Stimulated activated CD4-positive, alpha-beta T cell treated with anti-CD3 and anti-CD28 coated beads, Interleukin-2, amount 100 ng/mL, for 48 hours (primary cell): ENCODE results near the gene CROCC2.

Experiments
- DNase-seq, 2 donors: peaks; one replicate each; pipeline ENCODE4 v3.0.0-alpha.2; 2020

Gene CROCC2

DNA sequence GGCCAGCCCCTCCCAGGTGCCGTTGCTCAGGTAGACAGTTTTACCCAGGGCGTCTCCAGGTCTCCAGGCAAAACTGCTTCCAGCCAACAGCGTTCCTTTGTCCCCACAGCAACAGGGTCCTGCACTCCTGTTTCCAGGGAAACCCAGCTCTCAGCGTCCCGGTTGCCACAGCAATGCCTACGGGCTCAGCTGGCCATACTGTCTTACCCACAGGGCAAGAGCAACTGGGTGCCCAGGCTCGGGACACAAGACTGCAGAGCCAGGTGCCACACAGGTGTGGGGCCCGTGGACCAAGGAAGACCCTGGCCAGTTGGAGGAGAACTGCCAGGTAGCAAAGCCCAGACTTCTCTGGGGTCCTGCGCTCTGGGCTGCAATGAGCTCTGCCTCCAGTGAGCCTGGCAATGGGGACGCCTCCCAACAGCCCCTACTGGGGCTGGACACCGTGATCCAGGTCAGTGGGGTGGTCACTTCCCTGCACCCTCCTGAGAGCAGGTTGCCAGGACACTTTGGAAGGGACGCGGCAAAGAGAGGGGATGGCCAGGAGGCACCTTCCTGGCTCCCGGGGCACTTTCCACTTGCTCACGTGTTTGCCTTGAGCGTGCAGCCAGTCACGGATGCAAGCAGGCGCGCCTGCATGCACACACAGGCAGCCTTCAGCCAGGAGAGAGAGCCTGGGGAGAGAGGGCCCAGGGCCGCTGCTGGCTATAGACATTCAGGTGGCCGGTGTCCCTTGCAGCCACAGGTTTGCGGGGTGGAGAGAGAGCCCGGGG is at the start of gene CROCC2:
Gene CROCC2 (plus strand): TSS at position 196 of the 770 bp plus-strand sequence. CDS start 178 bp downstream, at position 374.
- no peak for DNase-seq

DNA sequence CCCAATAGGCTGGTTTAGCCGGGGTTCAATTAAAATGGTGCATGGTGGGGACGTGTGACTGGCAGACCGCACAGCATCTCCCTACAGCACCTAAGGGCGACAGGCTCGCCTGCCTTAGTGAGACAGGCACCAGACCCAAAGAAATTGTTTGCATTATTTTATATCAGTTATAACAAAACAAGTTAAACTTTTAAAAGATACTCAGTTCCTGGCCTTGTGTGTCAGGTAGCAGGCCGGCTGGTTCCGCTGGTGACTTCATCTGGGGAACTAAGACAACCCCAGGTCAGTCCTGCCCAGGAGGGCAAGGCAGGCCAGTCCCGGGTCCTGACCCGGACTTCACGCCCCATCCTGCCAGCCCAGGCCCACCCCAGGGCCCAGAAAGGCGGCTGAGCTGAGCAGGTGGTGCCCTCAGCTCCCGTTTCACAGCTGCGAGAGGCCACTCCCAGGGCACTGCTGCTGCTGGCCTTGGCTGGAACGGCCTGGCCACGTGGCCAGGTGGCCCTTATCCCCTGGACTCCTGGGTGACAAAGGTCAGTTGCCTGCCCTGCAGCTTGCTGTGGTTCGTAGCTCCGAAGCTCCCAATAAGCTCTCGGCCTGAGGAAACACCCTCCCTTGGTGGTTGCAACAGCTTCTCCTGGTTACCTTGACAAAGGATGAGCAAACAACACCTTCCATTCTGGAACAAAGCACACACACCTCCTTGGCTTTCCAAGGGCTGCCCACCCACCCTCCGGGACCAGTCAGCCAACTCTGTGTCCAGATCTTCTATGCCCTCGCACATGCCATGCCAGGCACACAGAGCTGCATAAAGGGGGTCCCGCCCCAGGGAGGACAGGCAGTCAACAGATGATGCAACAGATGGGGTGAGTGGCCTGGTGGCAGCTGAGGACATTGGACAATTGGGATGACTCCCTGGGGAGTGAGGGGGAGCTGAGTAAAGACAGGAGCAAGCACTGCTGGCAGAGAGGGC is 48.8 kb upstream of the CROCC2 start:
- no peak for DNase-seq

DNA sequence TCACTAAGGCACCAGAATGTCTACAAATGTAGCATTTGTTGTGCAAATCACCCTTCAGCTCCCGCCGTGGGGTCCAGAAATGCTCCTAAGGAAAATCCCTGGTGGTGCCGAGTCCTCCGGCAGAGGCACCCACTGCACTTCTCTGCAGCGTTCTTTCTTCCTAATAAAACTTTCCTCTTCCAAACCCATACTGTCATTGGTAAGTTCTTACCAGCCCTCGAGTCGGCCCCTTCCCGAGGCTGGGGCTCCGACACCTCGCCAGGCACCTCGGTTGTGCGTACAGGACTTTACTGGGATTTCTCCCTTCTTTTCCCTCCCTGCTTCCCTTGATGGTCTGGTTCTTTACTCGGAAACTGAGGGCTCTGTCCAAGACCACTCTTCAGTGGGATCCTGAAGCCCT is 47.8 kb upstream of the CROCC2 start:
- DNase-seq: no peak

DNA sequence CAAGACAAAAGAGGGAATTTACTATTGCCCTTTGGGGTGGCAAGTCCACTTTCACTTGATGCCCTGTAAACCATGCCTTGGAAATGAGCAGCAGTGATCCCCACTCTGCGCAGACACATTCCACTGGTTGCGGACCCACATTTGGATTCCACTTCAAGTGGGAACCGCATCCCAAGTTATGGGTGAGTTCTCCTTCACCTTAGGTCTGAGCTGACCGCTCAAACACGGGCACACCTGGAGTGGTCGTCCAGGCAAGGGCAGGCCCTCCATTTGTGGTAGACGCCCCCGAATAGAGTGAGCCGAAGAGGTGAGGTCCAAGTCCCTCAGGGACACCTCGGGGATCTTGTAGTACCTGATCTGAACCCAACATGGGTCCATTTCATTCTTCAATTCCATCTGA is 47.3 kb upstream of the CROCC2 start:
- DNase-seq: no peak

DNA sequence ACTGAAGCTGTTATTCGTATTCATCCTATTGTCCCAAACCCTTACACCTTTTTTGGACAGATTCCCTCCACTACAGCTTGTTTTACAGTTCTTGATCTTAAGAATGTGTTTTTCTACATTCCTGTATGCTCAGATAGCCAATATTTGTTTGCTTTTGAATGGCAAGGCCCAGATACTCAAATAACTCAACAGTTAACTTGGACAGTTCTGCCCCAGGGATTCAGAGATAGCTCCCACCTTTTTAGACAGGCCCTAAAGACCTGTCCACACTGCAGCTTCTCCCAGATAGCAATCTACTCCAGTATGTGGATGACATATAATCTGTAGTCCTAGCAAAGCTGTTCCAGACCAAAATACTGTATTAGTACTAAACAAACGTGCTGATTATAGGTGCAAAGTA is 44.6 kb upstream of the CROCC2 start:
- DNase-seq: no peak

DNA sequence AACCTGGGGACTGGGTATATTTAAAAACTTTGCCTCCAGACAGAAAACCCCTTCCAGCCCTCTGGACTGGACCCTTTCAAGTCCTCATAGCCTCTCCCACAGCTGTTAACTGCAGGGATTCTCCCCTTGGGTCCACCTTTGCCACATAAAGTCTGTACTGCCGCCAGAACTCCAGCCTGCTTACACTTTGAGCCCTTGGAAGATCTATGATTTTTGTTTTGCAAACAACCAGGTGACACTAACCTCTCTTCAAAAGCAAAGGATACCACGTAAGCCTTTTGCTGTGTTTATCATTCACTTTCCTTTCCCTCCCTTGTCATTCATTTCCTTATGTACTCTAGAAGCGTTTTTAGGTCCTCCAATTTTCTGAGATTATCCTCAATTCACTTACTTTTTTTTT is 41.7 kb upstream of the CROCC2 start:
- DNase-seq: no peak

DNA sequence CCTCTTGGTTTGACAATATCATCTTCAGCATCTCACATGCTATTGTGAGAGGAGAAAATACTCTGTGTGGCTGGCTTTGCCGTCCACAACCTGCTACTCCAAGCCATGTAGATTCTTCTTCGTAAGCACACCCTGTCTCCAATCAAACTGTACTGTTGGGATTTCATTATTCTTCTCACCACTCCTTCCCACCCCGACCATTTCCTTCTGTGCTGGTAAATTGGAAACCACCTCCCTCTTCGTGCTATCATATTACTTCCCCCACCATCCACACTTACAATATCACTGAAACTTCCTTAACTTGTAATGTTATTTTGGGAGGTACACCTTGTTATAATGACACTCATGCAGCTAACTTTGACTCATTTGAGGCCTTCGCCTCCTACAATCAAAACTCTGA is 40.7 kb upstream of the CROCC2 start:
- DNase-seq: no peak

DNA sequence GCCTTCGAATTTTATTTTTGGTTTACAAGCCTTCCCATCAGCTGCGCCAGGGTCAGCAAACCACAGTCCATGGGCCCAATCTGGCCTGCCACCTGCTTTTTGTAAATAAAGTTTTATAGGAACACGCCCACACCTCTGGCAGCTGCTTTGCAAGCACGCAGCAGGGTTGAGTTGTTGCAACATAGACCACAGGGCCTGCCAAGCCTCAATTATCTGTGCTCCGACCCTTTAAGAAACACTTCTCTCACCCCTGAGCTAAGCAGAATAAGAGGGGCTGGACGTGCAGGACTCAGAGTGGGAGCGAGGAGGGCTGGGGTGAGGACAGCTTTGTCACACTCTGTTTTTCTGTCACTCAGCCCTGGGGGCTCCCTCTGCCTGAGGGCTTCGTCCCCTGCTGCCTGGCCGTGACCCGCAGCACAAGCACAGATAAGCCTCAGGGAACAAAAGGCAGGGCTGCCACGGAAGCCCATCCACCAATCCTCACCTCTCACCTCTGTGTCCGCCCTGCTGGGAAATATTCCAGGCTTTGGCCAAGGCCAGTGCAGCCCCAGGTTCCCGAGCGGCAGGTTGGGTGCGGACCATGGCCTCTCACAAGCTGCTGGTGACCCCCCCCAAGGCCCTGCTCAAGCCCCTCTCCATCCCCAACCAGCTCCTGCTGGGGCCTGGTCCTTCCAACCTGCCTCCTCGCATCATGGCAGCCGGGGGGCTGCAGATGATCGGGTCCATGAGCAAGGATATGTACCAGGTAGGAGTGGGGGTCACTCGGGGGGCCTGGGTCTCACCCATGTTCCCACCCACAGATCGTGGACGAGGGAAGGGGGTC is 37.6 kb upstream of the CROCC2 start, which contains the start of gene AGXT:
Gene AGXT (plus strand): TSS at position 539 of the 823 bp plus-strand sequence. CDS start 42 bp downstream, at position 581.
- no peak for DNase-seq

DNA sequence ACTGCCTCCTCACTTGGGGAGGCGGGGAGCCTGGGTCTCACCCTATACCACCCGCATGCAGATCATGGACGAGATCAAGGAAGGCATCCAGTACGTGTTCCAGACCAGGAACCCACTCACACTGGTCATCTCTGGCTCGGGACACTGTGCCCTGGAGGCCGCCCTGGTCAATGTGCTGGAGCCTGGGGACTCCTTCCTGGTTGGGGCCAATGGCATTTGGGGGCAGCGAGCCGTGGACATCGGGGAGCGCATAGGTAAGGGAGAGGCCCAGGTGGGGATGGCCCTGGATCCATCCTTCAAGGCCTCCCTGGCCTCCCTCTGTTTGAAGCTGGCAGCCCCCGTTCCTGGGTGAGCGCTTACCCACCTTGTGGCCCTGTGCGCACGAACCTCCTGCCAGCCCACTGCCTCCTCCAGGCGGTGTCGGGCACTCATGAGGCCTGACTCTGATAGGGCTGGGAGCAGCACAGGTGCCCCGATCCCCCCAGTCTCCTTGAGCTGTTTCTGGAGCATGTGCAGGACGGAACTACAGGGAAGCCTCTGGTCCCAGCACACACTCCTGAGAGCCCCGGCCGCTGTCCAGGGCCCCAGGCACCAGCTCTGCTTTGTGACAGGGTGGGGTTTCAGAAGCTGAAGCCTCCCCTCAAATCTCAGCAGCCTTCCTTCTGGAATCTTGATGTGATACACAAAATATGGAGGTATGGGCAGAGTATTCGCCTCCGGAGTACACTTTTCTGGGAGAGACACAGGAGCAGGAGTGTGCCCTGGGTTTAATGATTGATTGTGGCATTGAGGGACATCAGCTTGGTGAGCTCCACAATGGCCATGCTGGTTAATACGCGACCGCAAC is 36.8 kb upstream of the CROCC2 start:
- DNase-seq: no peak

DNA sequence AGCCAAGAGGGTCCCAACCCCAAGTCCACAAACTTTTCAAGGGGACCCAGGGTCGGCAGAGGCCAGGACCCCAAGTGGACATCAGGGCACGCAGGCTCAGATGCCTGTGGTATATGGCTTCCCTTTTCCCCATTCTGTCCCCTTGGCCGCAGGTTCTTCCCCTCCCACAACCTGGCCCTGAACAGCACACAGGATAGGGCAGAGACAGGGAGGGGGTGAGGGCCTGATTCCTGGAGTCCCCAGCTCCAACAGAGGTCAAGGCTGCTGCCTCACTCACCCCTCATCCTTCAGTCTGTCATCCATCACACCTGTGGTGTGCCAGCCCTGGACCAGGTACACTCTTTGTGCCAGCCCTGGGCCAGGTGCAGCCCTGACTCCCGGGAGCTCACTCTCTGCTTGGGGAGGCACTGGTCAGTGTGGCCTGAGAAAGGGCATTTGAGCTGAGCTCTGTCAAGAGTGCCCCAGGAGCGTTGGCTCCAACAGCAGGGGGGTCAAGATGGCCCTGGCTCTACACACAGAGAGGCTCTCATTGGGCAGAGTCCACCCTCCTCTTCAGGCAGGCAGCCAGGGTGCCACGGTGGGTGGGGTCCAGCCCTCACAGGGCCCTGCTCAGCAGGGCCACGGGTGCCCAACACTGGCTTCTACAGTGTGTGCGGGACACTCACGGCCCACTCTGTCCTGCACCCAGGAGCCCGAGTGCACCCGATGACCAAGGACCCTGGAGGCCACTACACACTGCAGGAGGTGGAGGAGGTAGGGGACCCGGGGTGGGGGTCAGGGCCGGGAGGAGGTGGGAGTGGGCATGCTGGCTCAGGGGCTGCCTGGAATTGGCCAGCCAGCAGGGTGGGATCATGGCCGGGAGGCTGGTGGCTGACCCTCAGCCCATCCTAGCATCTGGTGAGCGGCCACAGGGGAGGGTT is 35.9 kb upstream of the CROCC2 start:
- DNase-seq: no peak

DNA sequence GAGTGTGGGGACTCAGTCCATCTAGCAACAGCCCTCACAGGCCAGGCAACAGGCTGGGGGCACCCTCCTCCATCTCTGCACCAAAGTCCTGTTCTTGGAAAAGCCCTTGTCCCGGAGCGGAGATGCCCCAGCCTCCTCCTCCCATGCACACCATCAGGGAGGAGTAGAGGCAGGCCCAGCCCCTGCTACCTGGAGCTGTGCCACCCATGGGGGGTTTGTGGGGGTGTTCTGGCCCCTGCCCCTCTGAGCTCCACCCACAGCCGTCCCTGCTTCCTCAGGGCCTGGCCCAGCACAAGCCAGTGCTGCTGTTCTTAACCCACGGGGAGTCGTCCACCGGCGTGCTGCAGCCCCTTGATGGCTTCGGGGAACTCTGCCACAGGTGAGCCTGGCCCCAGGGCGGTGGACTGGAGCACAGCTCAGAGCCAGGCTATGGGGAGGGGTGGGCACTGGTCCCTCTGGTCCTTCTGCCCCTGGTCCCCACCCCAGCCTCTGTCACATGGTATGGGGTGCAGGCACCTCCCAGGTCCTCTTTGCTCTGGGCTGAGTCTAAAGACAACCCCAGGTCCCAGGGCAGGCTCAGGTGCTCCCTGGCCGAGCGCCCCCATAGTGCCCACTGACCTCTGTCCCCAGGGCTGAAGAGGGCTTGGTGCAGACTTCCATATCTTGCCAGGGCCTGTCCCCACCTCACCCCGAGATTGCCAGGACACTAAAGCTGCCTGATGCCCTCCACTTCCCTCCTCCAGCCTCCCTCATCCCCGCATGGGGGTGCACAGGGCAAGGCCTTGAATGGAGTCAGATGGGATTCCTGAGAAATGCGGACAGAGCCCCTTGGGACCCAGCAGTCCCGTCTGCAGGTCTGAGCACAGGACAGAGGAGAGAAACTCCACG is 34.8 kb upstream of the CROCC2 start:
- DNase-seq: no peak

DNA sequence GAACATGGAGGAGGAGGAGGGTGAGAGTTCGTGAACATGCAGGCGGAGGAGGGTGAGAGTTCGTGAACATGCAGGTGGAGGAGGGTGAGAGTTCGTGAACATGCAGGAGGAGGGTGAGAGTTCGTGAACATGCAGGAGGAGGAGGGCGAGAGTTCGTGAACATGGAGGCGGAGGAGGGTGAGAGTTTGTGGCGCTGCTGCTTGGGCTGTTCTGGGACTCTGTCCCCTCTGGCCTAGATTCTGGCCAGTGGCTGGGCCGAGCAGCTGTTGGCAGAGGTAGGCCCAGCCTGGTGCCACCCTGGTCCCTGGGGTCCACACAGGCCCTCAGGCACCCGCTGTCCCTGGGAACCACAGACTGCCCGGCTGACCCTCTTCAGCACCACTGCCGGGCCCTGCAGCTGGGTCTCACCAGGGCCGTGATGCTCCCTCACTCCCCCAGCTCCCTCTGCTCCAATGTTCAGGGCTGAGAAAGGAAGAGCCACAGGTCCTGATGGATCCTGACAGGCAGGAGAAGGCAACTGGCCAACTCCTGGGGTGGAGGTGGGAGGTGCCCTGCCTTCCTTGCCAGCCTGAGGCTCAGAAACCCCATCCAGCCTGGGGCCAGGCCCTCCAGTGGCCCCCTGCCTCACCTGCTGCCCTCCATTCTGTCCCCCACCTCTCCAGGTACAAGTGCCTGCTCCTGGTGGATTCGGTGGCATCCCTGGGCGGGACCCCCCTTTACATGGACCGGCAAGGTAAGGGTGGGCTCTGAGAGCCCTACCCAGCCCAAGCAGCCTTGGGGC is 33.6 kb upstream of the CROCC2 start:
- no peak for DNase-seq

DNA sequence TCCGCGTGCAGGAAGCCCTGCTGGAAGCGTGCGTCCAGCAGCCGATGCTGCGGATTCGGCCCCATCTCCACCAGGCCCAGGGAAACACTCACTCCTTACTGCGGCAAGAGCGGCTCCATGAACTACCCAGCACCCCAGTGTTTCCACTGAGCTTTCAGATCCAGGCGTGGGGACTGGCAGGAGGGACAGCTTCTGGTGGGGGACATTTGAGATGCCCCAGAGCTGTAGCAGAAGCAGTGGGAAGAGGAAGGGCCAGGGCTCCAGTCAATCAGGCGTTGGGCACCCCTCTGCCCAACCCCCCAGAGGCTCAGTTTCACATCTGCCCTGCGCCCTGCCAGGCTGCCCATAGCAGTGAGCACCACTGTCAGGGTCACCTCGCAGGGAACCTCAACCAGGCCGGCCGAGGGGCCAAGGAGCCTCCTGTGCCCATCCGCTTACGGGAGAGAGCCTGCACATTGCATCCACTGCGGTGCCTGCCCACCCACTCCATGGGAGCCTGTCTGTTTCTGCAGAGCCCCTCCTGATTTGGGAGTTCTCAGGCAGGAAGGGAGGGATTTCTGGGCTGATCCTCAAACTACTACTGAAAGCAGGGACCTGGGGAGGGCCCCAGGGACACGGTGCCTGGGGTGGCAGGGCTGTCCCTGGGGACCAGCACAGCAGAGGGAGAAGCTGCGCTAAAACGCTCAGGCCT is 32.9 kb upstream of the CROCC2 start:
- DNase-seq: no peak

DNA sequence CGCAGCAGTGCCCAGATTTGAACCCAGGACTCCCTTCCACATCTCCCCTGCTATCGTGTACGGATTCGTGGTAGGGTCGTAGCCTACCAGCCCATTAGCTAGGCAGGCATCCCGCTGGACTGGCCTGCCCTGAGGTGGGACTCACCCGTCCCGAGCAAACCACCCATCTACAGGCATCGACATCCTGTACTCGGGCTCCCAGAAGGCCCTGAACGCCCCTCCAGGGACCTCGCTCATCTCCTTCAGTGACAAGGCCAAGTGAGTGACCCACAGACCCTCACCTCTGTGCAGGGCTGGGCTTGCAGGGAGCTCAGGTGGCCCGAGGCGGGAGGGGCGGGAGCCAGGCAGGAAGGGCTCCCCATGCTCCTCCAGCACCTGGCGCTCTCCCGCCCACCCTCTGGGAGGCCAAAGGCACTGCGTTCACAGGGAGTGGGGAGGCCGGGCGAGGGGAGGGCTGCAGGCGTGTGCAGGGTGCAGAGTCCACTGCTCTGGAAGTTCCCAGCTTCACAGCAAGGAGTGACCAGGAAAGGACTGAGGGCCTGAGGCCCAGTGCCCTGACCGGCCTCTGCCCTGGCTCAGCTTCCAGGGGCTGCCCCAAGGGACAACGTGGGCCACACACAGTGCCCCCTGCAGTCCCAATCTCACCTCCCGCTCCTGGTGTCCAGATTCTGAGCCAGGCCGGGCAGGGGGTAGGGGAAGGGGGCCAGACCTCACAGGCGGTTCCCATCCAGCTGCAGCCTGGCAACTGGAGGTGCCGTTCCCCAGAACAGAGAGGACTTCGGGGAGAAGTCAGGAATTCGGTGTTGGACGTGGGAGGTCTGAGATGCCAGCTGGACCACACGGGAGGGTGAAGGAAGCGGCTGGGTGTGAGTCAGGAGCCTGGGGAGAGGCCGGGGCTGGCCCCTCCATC is 32.1 kb upstream of the CROCC2 start:
- DNase-seq: no peak

DNA sequence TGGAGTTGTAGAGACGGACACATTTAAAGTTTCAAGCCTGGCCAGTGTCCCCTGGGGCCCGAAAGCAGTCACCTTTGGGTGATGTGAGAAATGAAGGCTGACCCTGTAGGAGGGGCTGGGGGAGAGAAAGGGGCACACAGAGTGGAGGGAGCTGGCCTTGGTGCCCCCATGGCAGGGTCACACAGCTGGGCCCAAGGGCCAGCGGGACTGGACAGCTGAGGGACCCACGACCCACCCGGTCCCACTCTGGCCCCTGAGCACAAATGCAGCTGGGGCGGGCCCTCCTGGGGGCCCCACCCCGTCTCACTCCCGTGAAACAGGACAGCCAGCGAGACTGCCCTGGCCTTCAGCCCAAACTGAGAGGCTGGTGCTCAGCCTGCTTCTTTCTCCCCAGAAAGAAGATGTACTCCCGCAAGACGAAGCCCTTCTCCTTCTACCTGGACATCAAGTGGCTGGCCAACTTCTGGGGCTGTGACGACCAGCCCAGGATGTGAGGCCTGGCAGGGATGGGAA is 31.4 kb upstream of the CROCC2 start:
- no peak for DNase-seq

DNA sequence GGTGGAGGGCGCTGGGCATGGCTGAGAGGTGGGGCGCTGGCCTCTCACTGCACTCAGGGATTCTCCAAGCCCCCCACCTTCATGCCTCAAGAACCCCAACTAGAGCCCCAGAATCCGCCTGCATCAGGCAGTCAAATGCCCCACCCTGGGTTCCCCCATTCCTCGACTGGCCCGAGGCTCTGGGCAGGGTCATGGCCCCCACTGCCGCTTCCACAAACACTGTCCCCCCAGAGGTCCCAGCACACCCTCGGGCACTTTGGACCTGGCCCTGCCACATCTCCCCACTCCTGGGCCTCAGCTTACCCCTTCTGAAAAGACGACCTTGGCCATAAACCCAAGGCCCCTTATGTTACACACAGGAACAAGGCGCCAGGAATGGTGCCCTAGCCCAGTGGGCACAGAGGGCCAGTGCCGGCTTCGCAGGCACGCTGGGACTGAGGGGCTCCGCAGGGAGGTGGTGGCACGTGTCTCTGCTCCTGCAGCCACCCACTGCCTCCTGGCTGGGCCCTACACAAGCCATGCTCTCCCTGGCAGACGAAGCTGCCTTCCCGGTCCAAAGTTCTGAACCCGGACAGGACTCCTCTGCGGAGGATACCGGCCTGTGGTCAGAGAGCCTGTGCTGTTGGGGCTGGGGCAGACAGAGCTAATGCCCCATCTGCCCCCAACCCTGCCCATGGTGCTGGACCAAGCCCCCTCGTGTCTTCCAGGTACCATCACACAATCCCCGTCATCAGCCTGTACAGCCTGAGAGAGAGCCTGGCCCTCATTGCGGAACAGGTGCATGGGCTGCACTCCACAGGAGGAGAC is 30.7 kb upstream of the CROCC2 start:
- DNase-seq: no peak
